ENCODE data around the gene PHTF2.

DNA sequence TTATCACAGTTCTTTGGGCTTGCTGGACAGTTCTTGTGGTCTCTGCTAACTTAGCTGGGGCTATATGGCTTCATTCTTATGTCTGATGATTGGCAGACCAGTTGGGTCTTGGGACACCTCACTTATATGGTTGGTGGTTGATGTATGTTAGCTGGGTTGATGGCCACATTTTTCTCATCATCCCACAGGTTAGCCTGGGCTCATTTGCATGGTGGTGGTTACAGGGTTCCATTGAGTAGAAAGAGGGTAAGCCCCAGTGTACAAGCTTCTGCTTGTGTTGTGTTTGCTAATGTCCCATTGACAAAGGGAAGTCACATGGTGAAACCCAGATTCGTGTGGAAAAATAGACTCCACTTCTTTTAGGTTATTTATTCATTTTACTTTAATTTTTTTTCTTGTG, 41.0 kb upstream of the PHTF2 start:
- TF ChIP-seq EP300 (IDR thresholded peaks at IDR 0.05) (no peak), POLR2A (IDR thresholded peaks at IDR 0.05; ENCODE audit: low read depth) (no peak)
- TF ChIP-seq, protein P1, sequence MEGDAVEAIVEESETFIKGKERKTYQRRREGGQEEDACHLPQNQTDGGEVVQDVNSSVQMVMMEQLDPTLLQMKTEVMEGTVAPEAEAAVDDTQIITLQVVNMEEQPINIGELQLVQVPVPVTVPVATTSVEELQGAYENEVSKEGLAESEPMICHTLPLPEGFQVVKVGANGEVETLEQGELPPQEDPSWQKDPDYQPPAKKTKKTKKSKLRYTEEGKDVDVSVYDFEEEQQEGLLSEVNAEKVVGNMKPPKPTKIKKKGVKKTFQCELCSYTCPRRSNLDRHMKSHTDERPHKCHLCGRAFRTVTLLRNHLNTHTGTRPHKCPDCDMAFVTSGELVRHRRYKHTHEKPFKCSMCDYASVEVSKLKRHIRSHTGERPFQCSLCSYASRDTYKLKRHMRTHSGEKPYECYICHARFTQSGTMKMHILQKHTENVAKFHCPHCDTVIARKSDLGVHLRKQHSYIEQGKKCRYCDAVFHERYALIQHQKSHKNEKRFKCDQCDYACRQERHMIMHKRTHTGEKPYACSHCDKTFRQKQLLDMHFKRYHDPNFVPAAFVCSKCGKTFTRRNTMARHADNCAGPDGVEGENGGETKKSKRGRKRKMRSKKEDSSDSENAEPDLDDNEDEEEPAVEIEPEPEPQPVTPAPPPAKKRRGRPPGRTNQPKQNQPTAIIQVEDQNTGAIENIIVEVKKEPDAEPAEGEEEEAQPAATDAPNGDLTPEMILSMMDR (IDR thresholded peaks at IDR 0.05), result no peak
